ENCODE data around the gene HADH. TPM values are rescaled to one million over a fixed set of nuclear protein-coding genes. Genes with fewer than 3 reads are reported as not detected.
A peak's percentile ranks its signal among the peaks of the same experiment; 100 is the strongest.

Gene HADH
- total RNA-seq, 1 donor from 2014 or later, result 24.2 TPM

GRCh38 chr4:107989162-107989536 lies 540 bp upstream of the HADH start:
- Histone ChIP-seq H3K36me3 (ENCODE audit: insufficient read depth, low read length) (no peaks in the 10 kb centered on the region), H3K9me3 (ENCODE audit: insufficient read depth, low read depth, low read length) (no peaks in the 10 kb centered on the region), H3K4me2 (ENCODE audit: low read length) (peak overlapping the region; percentile 87), H3K9ac (ENCODE audit: low read length) (peak overlapping the region; percentile 90), H2AFZ (ENCODE audit: low read depth, low read length) (peak overlapping the region; percentile 99), H3K4me3 (ENCODE audit: insufficient read depth, low read depth, low read length) (peak overlapping the region; percentile 80), H4K20me1 (ENCODE audit: insufficient read depth, low read length) (peaks cover 16% of the 10 kb centered on the region), H3K79me2 (ENCODE audit: insufficient read depth, low read length) (peaks cover 37% of the 10 kb centered on the region), H3K27me3 (ENCODE audit: insufficient read depth, low read length) (no peaks in the 10 kb centered on the region), H3K4me1 (ENCODE audit: insufficient read depth, low read length) (peaks cover 5% of the 10 kb centered on the region), H3K27ac (ENCODE audit: low read depth, low read length) (no peak overlapping the region)
- TF ChIP-seq CTCF (IDR thresholded peaks at IDR 0.05; ENCODE audit: insufficient read depth, low read depth, low read length) (no peak), EZH2 (IDR thresholded peaks at IDR 0.05; ENCODE audit: insufficient read depth, low read length) (no peak)
- DNase-seq (ENCODE audit: low read depth), result no peak
- no peak for FAIRE-seq
- H3K4me3 Mint-ChIP-seq (ENCODE audit: unreplicated experiment), result peak overlapping the region; percentile 86
- peak overlapping the region; percentile 75 for H3K27ac Mint-ChIP-seq (ENCODE audit: unreplicated experiment)
- no peaks in the 10 kb centered on the region for H3K36me3 Mint-ChIP-seq (ENCODE audit: low read depth, unreplicated experiment)
- H3K9me3 Mint-ChIP-seq (ENCODE audit: unreplicated experiment), result no peaks in the 10 kb centered on the region
- H3K27me3 Mint-ChIP-seq (ENCODE audit: low read depth, unreplicated experiment), result no peaks in the 10 kb centered on the region
- peaks cover 8% of the 10 kb centered on the region for H3K4me1 Mint-ChIP-seq (ENCODE audit: low read depth, unreplicated experiment)

GRCh38 chr4:107991945-107992630 lies 2.4 kb downstream of the HADH start:
- Mint-ChIP-seq H3K36me3 (ENCODE audit: low read depth, unreplicated experiment) (peaks cover 7% of the 10 kb centered on the region), H3K4me1 (ENCODE audit: low read depth, unreplicated experiment) (peaks cover 11% of the 10 kb centered on the region), H3K27ac (ENCODE audit: unreplicated experiment) (no peak overlapping the region), H3K9me3 (ENCODE audit: unreplicated experiment) (peaks cover 2% of the 10 kb centered on the region), H3K4me3 (ENCODE audit: unreplicated experiment) (peak overlapping the region; percentile 76), H3K27me3 (ENCODE audit: low read depth, unreplicated experiment) (no peaks in the 10 kb centered on the region)
- H3K79me2 ChIP-seq (ENCODE audit: insufficient read depth, low read length), result peaks cover 50% of the 10 kb centered on the region
- no peaks in the 10 kb centered on the region for H3K36me3 ChIP-seq (ENCODE audit: insufficient read depth, low read length)
- H4K20me1 ChIP-seq (ENCODE audit: insufficient read depth, low read length), result peaks cover 24% of the 10 kb centered on the region
- no peak overlapping the region for H3K9ac ChIP-seq (ENCODE audit: low read length)
- DNase-seq (ENCODE audit: low read depth) (peak; percentile 18), FAIRE-seq (no peak)
- peak overlapping the region; percentile 3 for H3K4me2 ChIP-seq (ENCODE audit: low read length)
- H2AFZ ChIP-seq (ENCODE audit: low read depth, low read length), result no peak overlapping the region
- H3K9me3 ChIP-seq (ENCODE audit: insufficient read depth, low read depth, low read length), result no peaks in the 10 kb centered on the region
- H3K27ac ChIP-seq (ENCODE audit: low read depth, low read length), result no peak overlapping the region
- H3K4me3 ChIP-seq (ENCODE audit: insufficient read depth, low read depth, low read length), result no peak overlapping the region
- peaks cover 10% of the 10 kb centered on the region for H3K4me1 ChIP-seq (ENCODE audit: insufficient read depth, low read length)
- TF ChIP-seq CTCF (IDR thresholded peaks at IDR 0.05; ENCODE audit: insufficient read depth, low read depth, low read length) (no peak), EZH2 (IDR thresholded peaks at IDR 0.05; ENCODE audit: insufficient read depth, low read length) (no peak)
- no peaks in the 10 kb centered on the region for H3K27me3 ChIP-seq (ENCODE audit: insufficient read depth, low read length)

- no peak for DNase-seq (ENCODE audit: low read depth)
- no peak overlapping the region for H3K4me3 Mint-ChIP-seq (ENCODE audit: unreplicated experiment)
Observed at GRCh38 chr4:107993969-107994368, 4.3 kb downstream of the HADH start.

More at GRCh38 chr4:107993969-107994368, 4.3 kb downstream of the HADH start:
- Histone ChIP-seq H3K9ac (ENCODE audit: low read length) (no peak overlapping the region), H2AFZ (ENCODE audit: low read depth, low read length) (no peak overlapping the region), H3K27ac (ENCODE audit: low read depth, low read length) (no peak overlapping the region), H3K4me1 (ENCODE audit: insufficient read depth, low read length) (peaks cover 20% of the 10 kb centered on the region), H3K36me3 (ENCODE audit: insufficient read depth, low read length) (no peaks in the 10 kb centered on the region), H3K9me3 (ENCODE audit: insufficient read depth, low read depth, low read length) (no peaks in the 10 kb centered on the region), H3K4me3 (ENCODE audit: insufficient read depth, low read depth, low read length) (no peak overlapping the region), H4K20me1 (ENCODE audit: insufficient read depth, low read length) (peaks cover 30% of the 10 kb centered on the region), H3K27me3 (ENCODE audit: insufficient read depth, low read length) (no peaks in the 10 kb centered on the region), H3K4me2 (ENCODE audit: low read length) (no peak overlapping the region), H3K79me2 (ENCODE audit: insufficient read depth, low read length) (peaks cover 54% of the 10 kb centered on the region)
- TF ChIP-seq CTCF (IDR thresholded peaks at IDR 0.05; ENCODE audit: insufficient read depth, low read depth, low read length), result no peak
- no peak for TF ChIP-seq EZH2 (IDR thresholded peaks at IDR 0.05; ENCODE audit: insufficient read depth, low read length)
- H3K4me1 Mint-ChIP-seq (ENCODE audit: low read depth, unreplicated experiment), result peaks cover 17% of the 10 kb centered on the region
- peaks cover 2% of the 10 kb centered on the region for H3K9me3 Mint-ChIP-seq (ENCODE audit: unreplicated experiment)
- H3K27me3 Mint-ChIP-seq (ENCODE audit: low read depth, unreplicated experiment), result no peaks in the 10 kb centered on the region
- no peak for FAIRE-seq
- H3K27ac Mint-ChIP-seq (ENCODE audit: unreplicated experiment), result no peak overlapping the region
- H3K36me3 Mint-ChIP-seq (ENCODE audit: low read depth, unreplicated experiment), result peaks cover 8% of the 10 kb centered on the region

All from astrocyte (in vitro differentiated cells and primary cell).